Calu3 (cell line): ENCODE measurements around the gene TCEA3. TPM values are rescaled to one million over a fixed set of nuclear protein-coding genes. Genes with fewer than 3 reads are reported as not detected.

Source experiments
- BruUV-seq: library from RNA; stranded (reverse); fragments of 400-500 nt; replicated peaks from 2 replicates; lab custom pipeline; 2021; lab: Mats Ljungman, UMichigan
- CTCF ChIA-PET: fragments of 300-600 bp; sonication (Branson Sonifier 250); formaldehyde crosslinking; loops from one replicate; lab custom pipeline; 2022; ENCODE audit warnings: antibody characterized with exemption; lab: Charles Lee
- DNase-seq: peaks from one replicate; pipeline ENCODE4 v3.0.0; 2022
- H3K27ac Mint-ChIP-seq: one replicate; pipeline ENCODE4 v1.8.0; 2022; ENCODE audit warnings: mixed read lengths; ENCODE audit not compliant: unreplicated experiment
- H3K27me3 Mint-ChIP-seq: one replicate; pipeline ENCODE4 v1.8.0; 2022; ENCODE audit warnings: mixed read lengths; ENCODE audit not compliant: unreplicated experiment
- H3K36me3 Mint-ChIP-seq: one replicate; pipeline ENCODE4 v1.8.0; 2022; ENCODE audit warnings: mild to moderate bottlenecking, moderate library complexity, mixed read lengths; ENCODE audit not compliant: insufficient read depth, unreplicated experiment
- H3K4me1 Mint-ChIP-seq: one replicate; pipeline ENCODE4 v1.8.0; 2022; ENCODE audit warnings: mild to moderate bottlenecking, low read depth, mixed read lengths; ENCODE audit not compliant: unreplicated experiment
- H3K4me3 Mint-ChIP-seq: one replicate; pipeline ENCODE4 v1.8.0; 2022; ENCODE audit warnings: mild to moderate bottlenecking, low read depth, moderate library complexity, mixed read lengths; ENCODE audit not compliant: unreplicated experiment
- H3K9me3 Mint-ChIP-seq: one replicate; pipeline ENCODE4 v1.8.0; 2022; ENCODE audit warnings: low read depth, mixed read lengths; ENCODE audit not compliant: unreplicated experiment
- CTCF ChIP-seq: fragments of 200-600 bp; IDR thresholded peaks from one replicate; pipeline ENCODE4 v1.8.0; 2022; ENCODE audit warnings: antibody characterized with exemption; ENCODE audit not compliant: unreplicated experiment
- intact Hi-C: fragments of 100-400 bp; cut with micrococcal nuclease; formaldehyde crosslinking; loops from one replicate; pipeline ENCODE4 v1.10.0; 2022; ENCODE audit not compliant: unreplicated experiment
- total RNA-seq: library from RNA; stranded (reverse); gene quantifications from 2 replicates; pipeline ENCODE4 v1.2.3, GENCODE V29; 2022

Gene TCEA3
- total RNA-seq, 1 experiment from 2014 or later, result 1.5 TPM

- TF ChIP-seq CTCF, result no peak
- CTCF ChIA-PET, result interaction anchor here (0.5 to 4.5 kb wide), 8 partner anchors 20 to 117 kb away, joined by 3 to 27 read pairs (median 4); partner anchors contain the start of gene HNRNPR
- DNase-seq, result peak; percentile 94
- Mint-ChIP-seq H3K27ac (peak overlapping the region; percentile 63), H3K27me3 (no peaks in the 10 kb centered on the region), H3K36me3 (peaks cover 60% of the 10 kb centered on the region), H3K4me1 (peaks cover 33% of the 10 kb centered on the region), H3K9me3 (peaks cover 2% of the 10 kb centered on the region), H3K4me3 (peak overlapping the region; percentile 91)
- intact Hi-C loops, result loop anchor here (2.0 kb wide), 1 partner anchor 35 kb away; no protein-coding TSS in a partner anchor
- BruUV-seq, result no TSS peak
These were observed 56.6 kb downstream of the TCEA3 start for GRCh38 chr1:23367791-23368561.

DNA sequence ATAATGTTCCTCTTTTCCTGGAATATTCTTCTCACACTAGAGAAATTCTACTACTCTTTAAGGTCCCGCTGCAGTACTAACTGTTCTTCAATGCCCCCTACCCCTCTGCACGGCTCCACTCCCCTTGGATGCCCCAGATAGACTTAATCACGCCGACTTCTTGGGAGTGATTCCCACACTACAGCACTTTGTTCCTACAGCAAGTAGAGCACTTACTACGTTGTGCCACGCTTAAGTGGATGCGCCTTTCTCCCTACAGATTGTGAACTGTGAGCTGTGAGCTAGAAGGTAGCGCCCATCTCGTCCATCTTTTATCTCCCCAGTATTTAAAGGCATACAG, 57.1 kb downstream of the TCEA3 start:
- H3K27me3 Mint-ChIP-seq, result no peaks in the 10 kb centered on the region
- intact Hi-C loops, result no loop called here

GRCh38 chr1:23366598-23366997, 58.0 kb downstream of the TCEA3 start:
- intact Hi-C loops, result no loop called here
- H3K9me3 Mint-ChIP-seq, result peaks cover 3% of the 10 kb centered on the region
- peaks cover 65% of the 10 kb centered on the region for H3K36me3 Mint-ChIP-seq
- BruUV-seq, result no TSS peak
- peaks cover 33% of the 10 kb centered on the region for H3K4me1 Mint-ChIP-seq
- peak overlapping the region; percentile 91 for H3K4me3 Mint-ChIP-seq
- peak overlapping the region; percentile 63 for H3K27ac Mint-ChIP-seq
- CTCF ChIA-PET, result interaction anchor here (4.5 kb wide), 1 partner anchor 37 kb away, joined by 27 read pairs; no protein-coding TSS in a partner anchor
- DNase-seq, result no peak
- TF ChIP-seq CTCF, result no peak
- H3K27me3 Mint-ChIP-seq, result no peaks in the 10 kb centered on the region

More for the DNA sequence above, 57.1 kb downstream of the TCEA3 start:
- TF ChIP-seq CTCF, result no peak
- peak overlapping the region; percentile 63 for H3K27ac Mint-ChIP-seq
- peaks cover 33% of the 10 kb centered on the region for H3K4me1 Mint-ChIP-seq
- H3K4me3 Mint-ChIP-seq, result peak overlapping the region; percentile 91
- peaks cover 3% of the 10 kb centered on the region for H3K9me3 Mint-ChIP-seq
- DNase-seq, result no peak
- H3K36me3 Mint-ChIP-seq, result peaks cover 66% of the 10 kb centered on the region
- CTCF ChIA-PET, result interaction anchor here (0.6 to 4.5 kb wide), 4 partner anchors 23 to 117 kb away, joined by 3 to 27 read pairs (median 10); partner anchors contain the start of gene HNRNPR
- TSS peak; percentile 34 for BruUV-seq

- no peak for TF ChIP-seq CTCF
- intact Hi-C loops, result no loop called here
- peak overlapping the region; percentile 91 for H3K4me3 Mint-ChIP-seq
- H3K4me1 Mint-ChIP-seq, result peaks cover 29% of the 10 kb centered on the region
- no peak for DNase-seq
- no TSS peak for BruUV-seq
- H3K9me3 Mint-ChIP-seq, result peaks cover 3% of the 10 kb centered on the region
- H3K27me3 Mint-ChIP-seq, result no peaks in the 10 kb centered on the region
- H3K27ac Mint-ChIP-seq, result no peak overlapping the region
- peaks cover 65% of the 10 kb centered on the region for H3K36me3 Mint-ChIP-seq
- CTCF ChIA-PET, result interaction anchor here (4.5 kb wide), 1 partner anchor 37 kb away, joined by 27 read pairs; no protein-coding TSS in a partner anchor
These were observed 58.4 kb downstream of the TCEA3 start for GRCh38 chr1:23366146-23366545.
